IMR-90 (cell line): ENCODE measurements around the gene FN3KRP. TPM values are rescaled to one million over a fixed set of nuclear protein-coding genes. Genes with fewer than 3 reads are reported as not detected.

Source experiments
- ATAC-seq: fragments of 200-7000 bp; cut with Tn5 transposase; 2 replicates; pipeline ENCODE4 v1.9.1; 2020; ENCODE audit warnings: low read depth, mild to moderate bottlenecking, moderate library complexity
- BruUV-seq: library from RNA; stranded (reverse); fragments of 400-500 nt; replicated peaks from 2 replicates; lab custom pipeline; 2021; lab: Mats Ljungman, UMichigan
- CTCF ChIA-PET: fragments of 300-600 bp; formaldehyde crosslinking; extraction: SDS; loops from one replicate; lab custom pipeline; 2021; ENCODE audit warnings: antibody characterized with exemption; lab: Yijun Ruan, JAX
- POLR2A ChIA-PET: fragments of 300-600 bp; sonication (Branson Sonifier 250); formaldehyde crosslinking; loops from one replicate; lab custom pipeline; 2022; ENCODE audit warnings: antibody characterized with exemption; ENCODE audit not compliant: unreplicated experiment; lab: Charles Lee
- DNase-seq: peaks from one replicate; pipeline ENCODE4 v3.0.0; 2013
- H2AFZ ChIP-seq: replicated peaks from 2 replicates; pipeline ENCODE3; 2013; ENCODE audit warnings: low read length, mild to moderate bottlenecking; ENCODE audit not compliant: poor library complexity
- H2AK5ac ChIP-seq: 2 replicates; pipeline ENCODE4 v1.6.1; 2013; ENCODE audit warnings: low read depth, low read length, inconsistent platforms
- H2AK9ac ChIP-seq: replicated peaks from 2 replicates; pipeline ENCODE3; 2013; ENCODE audit warnings: mild to moderate bottlenecking, low read depth, low read length, moderate library complexity; ENCODE audit not compliant: poor library complexity
- H2BK120ac ChIP-seq: 2 replicates; pipeline ENCODE4 v1.6.1; 2013; ENCODE audit warnings: low read depth, low read length, inconsistent platforms
- H2BK15ac ChIP-seq: 3 replicates; pipeline ENCODE4 v1.6.1; 2013; ENCODE audit warnings: low read depth, low read length, inconsistent platforms
- H2BK20ac ChIP-seq: 2 replicates; pipeline ENCODE4 v1.6.1; 2013; ENCODE audit warnings: low read depth, mild to moderate bottlenecking, inconsistent platforms, low read length, moderate library complexity
- H2BK5ac ChIP-seq: 2 replicates; pipeline ENCODE4 v1.6.1; 2013; ENCODE audit warnings: mild to moderate bottlenecking, low read depth, low read length, inconsistent platforms; ENCODE audit not compliant: poor library complexity, severe bottlenecking
- H3K14ac ChIP-seq: replicated peaks from 2 replicates; pipeline ENCODE4 v1.6.1; 2013; ENCODE audit warnings: low read depth, low read length, inconsistent platforms
- H3K18ac ChIP-seq: 2 replicates; pipeline ENCODE4 v1.6.1; 2013; ENCODE audit warnings: low read depth, low read length, control low read depth
- H3K23ac ChIP-seq: 2 replicates; pipeline ENCODE4 v1.6.1; 2013; ENCODE audit warnings: low read depth, low read length, inconsistent platforms
- H3K27ac ChIP-seq: 2 replicates; pipeline ENCODE4 v1.5.1; 2013; ENCODE audit warnings: mild to moderate bottlenecking, control low read depth, low read length; ENCODE audit not compliant: insufficient read depth
- H3K27me3 ChIP-seq: 2 replicates; pipeline ENCODE4 v1.6.1; 2013; ENCODE audit warnings: low read length; ENCODE audit not compliant: control insufficient read depth, insufficient read depth
- H3K36me3 ChIP-seq: 2 replicates; pipeline ENCODE4 v1.6.1; 2013; ENCODE audit warnings: low read length, mixed read lengths; ENCODE audit not compliant: control insufficient read depth, insufficient read depth
- H3K4ac ChIP-seq: 2 replicates; pipeline ENCODE4 v1.6.1; 2013; ENCODE audit warnings: low read depth, low read length, inconsistent platforms
- H3K4me1 ChIP-seq: 2 replicates; pipeline ENCODE4 v1.6.1; 2013; ENCODE audit warnings: low read length, mixed read lengths; ENCODE audit not compliant: control insufficient read depth, insufficient read depth
- H3K4me2 ChIP-seq: 2 replicates; pipeline ENCODE4 v1.6.1; 2013; ENCODE audit warnings: low read depth, mild to moderate bottlenecking, control low read depth, low read length, moderate library complexity
- H3K4me3 ChIP-seq: 2 replicates; pipeline ENCODE4 v1.5.1; 2013; ENCODE audit warnings: low read depth, mild to moderate bottlenecking, control low read depth, low read length, moderate library complexity; ENCODE audit not compliant: insufficient read depth
- H3K56ac ChIP-seq: 2 replicates; pipeline ENCODE4 v1.6.1; 2013; ENCODE audit warnings: low read length, inconsistent platforms; ENCODE audit not compliant: insufficient read depth; ENCODE audit errors: extremely low read depth
- H3K79me1 ChIP-seq, 2 experiments: 2 replicates each; pipeline ENCODE4 v1.6.1; 2013; ENCODE audit warnings: low read length in 2 of 2, inconsistent platforms in 1 of 2, low read depth in 1 of 2
- H3K9ac ChIP-seq: 2 replicates; pipeline ENCODE4 v1.6.1; 2013; ENCODE audit warnings: low read depth, low read length, control low read depth
- H3K9me1 ChIP-seq: 2 replicates; pipeline ENCODE4 v1.6.1; 2013; ENCODE audit warnings: low read length, inconsistent platforms; ENCODE audit not compliant: insufficient read depth
- H3K9me3 ChIP-seq: 2 replicates; pipeline ENCODE4 v1.6.1; 2013; ENCODE audit warnings: low read length; ENCODE audit not compliant: control insufficient read depth, insufficient read depth
- H4K20me1 ChIP-seq: 2 replicates; pipeline ENCODE4 v1.6.1; 2013; ENCODE audit warnings: low read length, inconsistent platforms; ENCODE audit not compliant: insufficient read depth
- H4K5ac ChIP-seq: 2 replicates; pipeline ENCODE4 v1.6.1; 2013; ENCODE audit warnings: mild to moderate bottlenecking, low read depth, low read length, control low read depth
- H4K8ac ChIP-seq, 2 experiments: 2 replicates each; pipeline ENCODE4 v1.6.1; 2013; ENCODE audit warnings: low read depth in 2 of 2, low read length in 2 of 2, control low read depth in 1 of 2, inconsistent platforms in 1 of 2
- H4K91ac ChIP-seq: 2 replicates; pipeline ENCODE4 v1.6.1; 2013; ENCODE audit warnings: low read depth, low read length, inconsistent platforms; ENCODE audit not compliant: insufficient read depth
- BHLHE40 ChIP-seq: fragments of 150-350 bp; IDR thresholded peaks from 2 replicates; pipeline ENCODE4 v1.6.1; 2016; ENCODE audit warnings: mild to moderate bottlenecking, low read depth, low read length
- CEBPB ChIP-seq: IDR thresholded peaks from 2 replicates; pipeline ENCODE4 v1.6.1; 2012; ENCODE audit warnings: low read depth, low read length, improper control_type of control experiment
- FOS ChIP-seq: fragments of 150-350 bp; IDR thresholded peaks from 2 replicates; pipeline ENCODE4 v1.6.1; 2016; ENCODE audit warnings: low read depth, low read length
- MAZ ChIP-seq: IDR thresholded peaks from 2 replicates; pipeline ENCODE4 v1.6.1; 2012; ENCODE audit warnings: low read depth, mild to moderate bottlenecking, low read length, improper control_type of control experiment, moderate library complexity, borderline replicate concordance
- MXI1 ChIP-seq: IDR thresholded peaks from 2 replicates; pipeline ENCODE4 v1.6.1; 2012; ENCODE audit warnings: low read depth, mild to moderate bottlenecking, low read length, moderate library complexity, borderline replicate concordance
- POLR2A ChIP-seq: IDR thresholded peaks from 2 replicates; pipeline ENCODE4 v1.6.1; 2012; ENCODE audit warnings: mild to moderate bottlenecking, low read depth, low read length
- RCOR1 ChIP-seq: IDR thresholded peaks from 2 replicates; pipeline ENCODE4 v1.6.1; 2012; ENCODE audit warnings: mild to moderate bottlenecking, low read length, improper control_type of control experiment; ENCODE audit not compliant: insufficient replicate concordance
- RFX5 ChIP-seq: IDR thresholded peaks from 2 replicates; pipeline ENCODE4 v1.8.0; 2012; ENCODE audit warnings: low read depth, mild to moderate bottlenecking, low read length, moderate library complexity
- SMC3 ChIP-seq: fragments of 150-350 bp; IDR thresholded peaks from 2 replicates; pipeline ENCODE4 v1.6.1; 2016; ENCODE audit warnings: low read depth, mild to moderate bottlenecking, antibody characterized with exemption, low read length, moderate library complexity
- WGBS, 2 experiments: methylation state at CpG; one replicate each; pipeline versions ENCODE4 v1.1.5 to v1.1.7; 2013; ENCODE audit warnings: missing lambda C conversion rate in 2 of 2; ENCODE audit not compliant: insufficient read length in 1 of 2; ENCODE audit errors: extremely low coverage in 2 of 2; 5-methylcytosine and 5-hydroxymethylcytosine counted together
- dilution Hi-C: fragments of 300-500 bp; cut with HindIII; formaldehyde crosslinking; loops from one replicate; pipeline ENCODE4 v1.14.3; 2018; ENCODE audit warnings: low sequenced_read_pairs; ENCODE audit not compliant: unreplicated experiment
- in situ Hi-C: fragments of 300-500 bp; cut with MboI; formaldehyde crosslinking; loops from 3 replicates; pipeline ENCODE4 v1.14.3; 2019; ENCODE audit warnings: low sequenced_read_pairs, inconsistent platforms, mixed read lengths
- intact Hi-C: fragments of 100-400 bp; cut with micrococcal nuclease; formaldehyde crosslinking; loops from 2 replicates; pipeline ENCODE4 v1.10.0; 2022
- polyA plus RNA-seq, 3 experiments: library from polyadenylated mRNA; depleted of rRNA; stranded (reverse); fragments of >200 nt; gene quantifications; 2 replicates each; pipeline ENCODE4 v1.2.3, GENCODE V29; 2012; ENCODE audit warnings: low replicate concordance in 1 of 3
- total RNA-seq: library from RNA; depleted of rRNA; stranded (reverse); fragments of >200 nt; gene quantifications from 2 replicates; pipeline ENCODE4 v1.2.3, GENCODE V29; 2012
- TF ChIP-seq, protein P1 (sequence below): fragments of 150-350 bp; IDR thresholded peaks from 2 replicates; pipeline ENCODE4 v1.6.1; 2016; ENCODE audit warnings: low read depth, mild to moderate bottlenecking, low read length, moderate library complexity, borderline replicate concordance

FN3KRP gene
- total and polyA plus RNA-seq, 2 of the 4 experiments (the other 2 are of a cell fraction) = 18.6 to 20.3 TPM

DNA sequence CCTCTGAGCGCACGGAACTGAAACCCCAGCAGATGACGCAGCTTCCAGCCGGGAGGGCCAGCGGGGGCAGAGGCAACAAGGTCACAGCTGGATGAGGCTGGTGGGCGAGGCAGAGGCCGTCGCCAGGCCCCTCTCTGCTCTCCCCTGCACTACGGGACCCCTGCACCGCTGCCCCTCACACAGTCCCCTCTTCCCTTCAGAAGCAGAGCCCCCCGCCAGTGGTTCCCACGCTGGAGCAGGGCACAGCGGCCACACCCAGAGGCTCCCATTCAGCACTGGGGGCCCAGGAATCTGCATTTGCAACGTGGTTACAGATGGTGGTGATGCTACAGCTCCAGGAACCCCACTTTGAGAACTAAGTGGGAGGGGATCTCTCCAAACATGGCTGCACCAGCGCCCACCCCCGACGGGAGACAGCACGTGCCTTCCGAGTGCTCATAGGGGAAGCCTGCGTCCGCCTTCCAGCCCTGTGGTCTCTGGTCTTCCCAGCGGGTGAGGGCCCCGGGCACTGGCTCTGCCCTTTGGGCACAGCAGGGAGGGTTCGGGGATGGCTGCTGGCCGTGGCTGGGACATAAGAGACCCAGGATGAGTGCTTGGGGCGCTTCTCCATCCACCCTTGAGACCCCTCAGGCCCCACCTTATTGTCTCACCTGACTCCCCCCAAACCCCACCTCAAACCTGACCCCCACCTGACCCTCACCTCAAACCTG, 13.3 kb upstream of the FN3KRP start:
- no peak overlapping the region for H2BK120ac ChIP-seq
- no peak overlapping the region for H3K9ac ChIP-seq
- no peak overlapping the region for H2BK20ac ChIP-seq
- intact Hi-C loops = no loop called here
- peaks cover 5% of the 10 kb centered on the region for H3K9me1 ChIP-seq
- no peak overlapping the region for H2AK9ac ChIP-seq
- dilution Hi-C loops = no loop called here
- in situ Hi-C loops = no loop called here
- H3K4ac ChIP-seq = no peak overlapping the region
- H3K79me1 ChIP-seq = no peaks in the 10 kb centered on the region
- no peaks in the 10 kb centered on the region for H3K36me3 ChIP-seq
- no peak overlapping the region for H3K18ac ChIP-seq
- ATAC-seq = no peak
- WGBS, 2 experiments = 52% methylated on average over 10 of the region's 26 CpGs; no CpG with 5 or more reads in 1 of the 2 experiments
- no TSS peak for BruUV-seq
- H2AFZ ChIP-seq = no peak overlapping the region
- no peak overlapping the region for H3K23ac ChIP-seq
- H4K8ac ChIP-seq = no peak overlapping the region
- peaks cover 2% of the 10 kb centered on the region; the same call in 1 of the 2 replicates for H3K4me1 ChIP-seq
- ChIA-PET CTCF (no interaction called here), POLR2A (interaction anchor here (1.2 kb wide), 1 partner anchor 23 kb away, joined by 3 read pairs; no protein-coding TSS in a partner anchor)
- H3K27ac ChIP-seq = no peak overlapping the region
- no peak overlapping the region for H4K5ac ChIP-seq
- no peak overlapping the region for H2BK5ac ChIP-seq
- DNase-seq = no peak
- H2BK15ac ChIP-seq = no peak overlapping the region
- H2AK5ac ChIP-seq = no peak overlapping the region
- H3K27me3 ChIP-seq = peaks cover 8% of the 10 kb centered on the region; the same call in 1 of the 2 replicates
- no peaks in the 10 kb centered on the region for H4K20me1 ChIP-seq
- no peaks in the 10 kb centered on the region for H3K9me3 ChIP-seq
- H3K56ac ChIP-seq = no peak overlapping the region
- no peak overlapping the region for H3K14ac ChIP-seq
- TF ChIP-seq FOS (no peak), RFX5 (no peak), MXI1 (no peak), POLR2A (no peak), MAZ (no peak), BHLHE40 (no peak), CEBPB (no peak), SMC3 (no peak), RCOR1 (no peak)
- TF ChIP-seq, protein P1, sequence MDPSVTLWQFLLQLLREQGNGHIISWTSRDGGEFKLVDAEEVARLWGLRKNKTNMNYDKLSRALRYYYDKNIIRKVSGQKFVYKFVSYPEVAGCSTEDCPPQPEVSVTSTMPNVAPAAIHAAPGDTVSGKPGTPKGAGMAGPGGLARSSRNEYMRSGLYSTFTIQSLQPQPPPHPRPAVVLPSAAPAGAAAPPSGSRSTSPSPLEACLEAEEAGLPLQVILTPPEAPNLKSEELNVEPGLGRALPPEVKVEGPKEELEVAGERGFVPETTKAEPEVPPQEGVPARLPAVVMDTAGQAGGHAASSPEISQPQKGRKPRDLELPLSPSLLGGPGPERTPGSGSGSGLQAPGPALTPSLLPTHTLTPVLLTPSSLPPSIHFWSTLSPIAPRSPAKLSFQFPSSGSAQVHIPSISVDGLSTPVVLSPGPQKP = no peak
- no peak overlapping the region for H3K4me3 ChIP-seq
- no peak overlapping the region for H4K91ac ChIP-seq
- H3K4me2 ChIP-seq = no peak overlapping the region
